H1 (cell line): ENCODE measurements around the gene PI4K2A. TPM values are rescaled to one million over a fixed set of nuclear protein-coding genes. Genes with fewer than 3 reads are reported as not detected.

Source experiments
- CTCF ChIA-PET: fragments of 300-600 bp; sonication (Branson Sonifier 250); formaldehyde crosslinking; loops from one replicate; lab custom pipeline; 2021; ENCODE audit not compliant: partially characterized antibody; lab: Charles Lee
- POLR2A ChIA-PET: fragments of 300-600 bp; sonication (Branson Sonifier 250); formaldehyde crosslinking; loops from one replicate; lab custom pipeline; 2021; ENCODE audit warnings: inconsistent platforms; ENCODE audit not compliant: partially characterized antibody; lab: Charles Lee
- DNase-seq, 2 experiments: peaks; one replicate each; pipeline versions ENCODE4 v3.0.0 to v3.0.0-alpha.2; 2010 to 2022; ENCODE audit warnings: low spot score in 2 of 2, low read depth in 1 of 2, mixed read lengths in 1 of 2
- FAIRE-seq: peaks from 2 replicates; lab custom pipeline; 2011; peaks lifted over from hg19 to GRCh38; lab: Jason Lieb, UNC
- H2AFZ ChIP-seq: 2 replicates; pipeline ENCODE4 v1.8.1; 2012; ENCODE audit warnings: low read length, inconsistent platforms
- H2AK5ac ChIP-seq: 2 replicates; pipeline ENCODE4 v1.6.1; 2013; ENCODE audit warnings: low read depth, low read length
- H2BK120ac ChIP-seq: replicated peaks from 2 replicates; pipeline ENCODE3; 2013; ENCODE audit warnings: low read depth, low read length, inconsistent platforms
- H2BK12ac ChIP-seq: 2 replicates; pipeline ENCODE4 v1.6.1; 2013; ENCODE audit warnings: low read depth, low read length
- H2BK15ac ChIP-seq: 2 replicates; pipeline ENCODE4 v1.6.1; 2013; ENCODE audit warnings: low read length
- H2BK20ac ChIP-seq: 2 replicates; pipeline ENCODE4 v1.6.1; 2013; ENCODE audit warnings: low read length
- H2BK5ac ChIP-seq: 2 replicates; pipeline ENCODE4 v1.6.1; 2013; ENCODE audit warnings: low read depth, low read length
- H3K14ac ChIP-seq: 2 replicates; pipeline ENCODE4 v1.6.1; 2013; ENCODE audit warnings: inconsistent platforms; ENCODE audit not compliant: insufficient read length
- H3K18ac ChIP-seq: 2 replicates; pipeline ENCODE4 v1.6.1; 2013; ENCODE audit warnings: low read length; ENCODE audit errors: extremely low read depth
- H3K23ac ChIP-seq: 2 replicates; pipeline ENCODE4 v1.6.1; 2013; ENCODE audit warnings: inconsistent platforms; ENCODE audit not compliant: insufficient read length
- H3K23me2 ChIP-seq: 2 replicates; pipeline ENCODE4 v1.6.1; 2013; ENCODE audit warnings: low read depth, low read length
- H3K27ac ChIP-seq: 2 replicates; pipeline ENCODE4 v1.6.1; 2011; ENCODE audit warnings: low read depth, low read length, inconsistent platforms
- H3K27me3 ChIP-seq, 4 experiments: replicated peaks in 1 of 4; 1 replicate in 1 of 4; 2 replicates in 3 of 4; pipeline versions ENCODE4 v1.6.1 to v1.8.1; 2011 to 2013; ENCODE audit warnings: low read length in 3 of 4, mild to moderate bottlenecking in 3 of 4, inconsistent platforms in 2 of 4, mixed read lengths in 2 of 4, moderate library complexity in 1 of 4; ENCODE audit not compliant: control insufficient read depth in 3 of 4, insufficient read depth in 3 of 4; ENCODE audit errors: extremely low read depth in 1 of 4
- H3K36me3 ChIP-seq, 4 experiments: 2 replicates each; pipeline versions ENCODE4 v1.6.1 to v1.8.1; 2011 to 2013; ENCODE audit warnings: mild to moderate bottlenecking in 4 of 4, low read length in 3 of 4, moderate library complexity in 2 of 4, control low read depth in 1 of 4, inconsistent platforms in 1 of 4; ENCODE audit not compliant: insufficient read depth in 4 of 4, control insufficient read depth in 2 of 4
- H3K4ac ChIP-seq: replicated peaks from 2 replicates; pipeline ENCODE3; 2013; ENCODE audit warnings: low read length, low read depth, mixed read lengths, inconsistent platforms; ENCODE audit not compliant: insufficient read length
- H3K4me1 ChIP-seq, 4 experiments: replicated peaks in 1 of 4; 1 replicate in 1 of 4; 2 replicates in 3 of 4; pipeline versions ENCODE4 v1.6.1 to v1.8.1; 2011 to 2013; ENCODE audit warnings: low read length in 3 of 4, inconsistent platforms in 2 of 4, mixed read lengths in 1 of 4; ENCODE audit not compliant: insufficient read depth in 4 of 4, control insufficient read depth in 3 of 4
- H3K4me2 ChIP-seq, 2 experiments: 2 replicates each; pipeline versions ENCODE4 v1.6.1 to v1.8.1; 2011 to 2013; ENCODE audit warnings: low read depth in 2 of 2, low read length in 2 of 2, control low read depth in 1 of 2, inconsistent platforms in 1 of 2, mild to moderate bottlenecking in 1 of 2; ENCODE audit not compliant: insufficient read depth in 1 of 2
- H3K4me3 ChIP-seq, 4 experiments: fragments of 200-600, 300-600 bp in 1 of 4; sonication (generic), shearing (Covaris generic), sonication (Bioruptor Twin) in 1 of 4; 2 replicates each; pipeline versions ENCODE4 v1.5.1 to v1.8.1; 2011 to 2016; ENCODE audit warnings: low read length in 4 of 4, low read depth in 3 of 4, control low read depth in 2 of 4, inconsistent platforms in 2 of 4, mild to moderate bottlenecking in 2 of 4, mixed read lengths in 1 of 4, moderate library complexity in 1 of 4; ENCODE audit not compliant: insufficient read depth in 2 of 4; ENCODE audit errors: extremely low read depth in 1 of 4
- H3K56ac ChIP-seq: replicated peaks from 2 replicates; pipeline ENCODE3; 2013; ENCODE audit warnings: low read depth, mild to moderate bottlenecking, mixed read lengths, low read length, inconsistent platforms; ENCODE audit not compliant: insufficient read length
- H3K79me1 ChIP-seq: 2 replicates; pipeline ENCODE4 v1.6.1; 2013; ENCODE audit warnings: low read depth, low read length, control low read depth
- H3K79me2 ChIP-seq, 2 experiments: 2 replicates each; pipeline versions ENCODE4 v1.6.1 to v1.8.1; 2012 to 2013; ENCODE audit warnings: low read length in 2 of 2, mild to moderate bottlenecking in 2 of 2, inconsistent platforms in 1 of 2; ENCODE audit not compliant: insufficient read depth in 2 of 2, control insufficient read depth in 1 of 2
- H3K9ac ChIP-seq, 4 experiments: replicated peaks in 1 of 4; 1 replicate in 1 of 4; 2 replicates in 3 of 4; pipeline versions ENCODE4 v1.6.1 to v1.8.1; 2011 to 2013; ENCODE audit warnings: low read depth in 3 of 4, low read length in 3 of 4, control low read depth in 2 of 4, mild to moderate bottlenecking in 2 of 4, moderate library complexity in 2 of 4, inconsistent platforms in 1 of 4; ENCODE audit errors: extremely low read depth in 1 of 4
- H3K9me3 ChIP-seq, 2 experiments: 2 replicates each; pipeline versions ENCODE4 v1.6.1 to v1.8.1; 2012 to 2013; ENCODE audit warnings: mild to moderate bottlenecking in 2 of 2, moderate library complexity in 2 of 2, control low read depth in 1 of 2, inconsistent platforms in 1 of 2, low read depth in 1 of 2, low read length in 1 of 2, mixed read lengths in 1 of 2; ENCODE audit not compliant: insufficient read depth in 2 of 2
- H4K20me1 ChIP-seq, 2 experiments: replicated peaks in 1 of 2; 2 replicates each; pipeline versions ENCODE3 to v1.8.1; 2011 to 2013; ENCODE audit warnings: inconsistent platforms in 2 of 2, low read length in 2 of 2, mild to moderate bottlenecking in 1 of 2; ENCODE audit not compliant: insufficient read depth in 2 of 2, control insufficient read depth in 1 of 2
- H4K5ac ChIP-seq: 2 replicates; pipeline ENCODE4 v1.6.1; 2013; ENCODE audit warnings: low read length, low read depth, mixed read lengths, inconsistent platforms; ENCODE audit not compliant: insufficient read length
- H4K8ac ChIP-seq: 2 replicates; pipeline ENCODE4 v1.8.0; 2013; ENCODE audit warnings: mild to moderate bottlenecking, moderate library complexity, low read length, inconsistent platforms; ENCODE audit not compliant: insufficient read depth; ENCODE audit errors: extremely low read depth
- H4K91ac ChIP-seq: replicated peaks from 2 replicates; pipeline ENCODE3; 2013; ENCODE audit warnings: low read length, mixed read lengths, inconsistent platforms; ENCODE audit not compliant: insufficient read length
- BRCA1 ChIP-seq: IDR thresholded peaks from 2 replicates; pipeline ENCODE4 v1.6.1; 2012; ENCODE audit warnings: low read depth, low read length, improper control_type of control experiment
- WGBS, 2 experiments: shearing (Covaris generic) in 1 of 2; methylation state at CpG; one replicate each; pipeline versions ENCODE4 v1.1.6 to v1.1.7; 2013 to 2015; ENCODE audit warnings: low lambda C conversion rate in 2 of 2, mixed read lengths in 2 of 2, inconsistent platforms in 1 of 2, low coverage in 1 of 2, missing lambda C conversion rate in 1 of 2; ENCODE audit not compliant: insufficient replicate concordance in 2 of 2, insufficient coverage in 1 of 2, insufficient read length in 1 of 2; ENCODE audit errors: extremely low coverage in 1 of 2, missing lambda C conversion rate in 1 of 2; 5-methylcytosine and 5-hydroxymethylcytosine counted together
- polyA plus RNA-seq, 7 experiments: library from polyadenylated mRNA; depleted of rRNA in 3 of 7; stranded (reverse) in 5 of 7; unstranded in 2 of 7; fragments of >200 nt in 5 of 7; fragments of 200-250 nt in 2 of 7; gene quantifications; 1 replicate in 5 of 7; 2 replicates in 1 of 7; 4 replicates in 1 of 7; pipeline versions ENCODE4 v1.2.1 to v1.2.3, GENCODE V29; 2011 to 2013; ENCODE audit warnings: missing spikeins in 2 of 7, mixed read lengths in 2 of 7
- total RNA-seq: library from RNA; stranded (reverse); fragmentation: NEBNext Ultra II Directional; extraction: Animal tissue kit (Norgen Biotek cat#: 25700); gene quantifications from 2 replicates; pipeline ENCODE4 v1.2.1, GENCODE V29; 2021

Gene PI4K2A
- total and polyA plus RNA-seq, 2 of the 8 experiments (the other 6 are each of a cell fraction or from before 2014, with no cell fraction given), result 20.7 to 21.9 TPM

GRCh38 chr10:97664282-97664850, 23.9 kb downstream of the PI4K2A start:
- no peak overlapping the region for H3K23ac ChIP-seq
- peaks cover 8 to 40% (median 25%) of the 10 kb centered on the region in 4 experiments; a peak in 7 of 8 replicates for H3K36me3 ChIP-seq
- no peak overlapping the region for H2BK5ac ChIP-seq
- ChIA-PET CTCF (interaction anchor here (1.4 kb wide), 1 partner anchor 38 kb away, joined by 6 read pairs; no protein-coding TSS in a partner anchor), POLR2A (no interaction called here)
- H3K56ac ChIP-seq, result no peak overlapping the region
- WGBS, 2 experiments, result 95% methylated on average over 1 of the region's 1 CpG; no CpG with 5 or more reads in 1 of the 2 experiments
- no peak overlapping the region for H3K9ac ChIP-seq
- no peaks in the 10 kb centered on the region for H3K9me3 ChIP-seq
- no peak overlapping the region for H2BK20ac ChIP-seq
- peaks cover 0 to 4% of the 10 kb centered on the region in 2 experiments for H4K20me1 ChIP-seq
- DNase-seq (no peak), FAIRE-seq (no peak)
- no peak overlapping the region for H3K14ac ChIP-seq
- H3K27me3 ChIP-seq, result no peaks in the 10 kb centered on the region
- H4K8ac ChIP-seq, result no peak overlapping the region
- no peak overlapping the region for H2BK120ac ChIP-seq
- H2AFZ ChIP-seq, result no peak overlapping the region
- H3K4me2 ChIP-seq, result no peak overlapping the region
- no peak overlapping the region for H2AK5ac ChIP-seq
- no peak overlapping the region for H3K4ac ChIP-seq
- no peaks in the 10 kb centered on the region for H3K79me2 ChIP-seq
- H2BK12ac ChIP-seq, result no peak overlapping the region
- H4K91ac ChIP-seq, result no peak overlapping the region
- no peak overlapping the region for H3K18ac ChIP-seq
- no peak overlapping the region for H4K5ac ChIP-seq
- no peak overlapping the region for H3K4me3 ChIP-seq
- H3K79me1 ChIP-seq, result no peaks in the 10 kb centered on the region
- H2BK15ac ChIP-seq, result no peak overlapping the region
- H3K4me1 ChIP-seq, result no peaks in the 10 kb centered on the region
- no peaks in the 10 kb centered on the region for H3K23me2 ChIP-seq
- H3K27ac ChIP-seq, result no peak overlapping the region
- TF ChIP-seq BRCA1, result no peak
